ENCODE data around the gene TPX2.

Gene TPX2

DNA sequence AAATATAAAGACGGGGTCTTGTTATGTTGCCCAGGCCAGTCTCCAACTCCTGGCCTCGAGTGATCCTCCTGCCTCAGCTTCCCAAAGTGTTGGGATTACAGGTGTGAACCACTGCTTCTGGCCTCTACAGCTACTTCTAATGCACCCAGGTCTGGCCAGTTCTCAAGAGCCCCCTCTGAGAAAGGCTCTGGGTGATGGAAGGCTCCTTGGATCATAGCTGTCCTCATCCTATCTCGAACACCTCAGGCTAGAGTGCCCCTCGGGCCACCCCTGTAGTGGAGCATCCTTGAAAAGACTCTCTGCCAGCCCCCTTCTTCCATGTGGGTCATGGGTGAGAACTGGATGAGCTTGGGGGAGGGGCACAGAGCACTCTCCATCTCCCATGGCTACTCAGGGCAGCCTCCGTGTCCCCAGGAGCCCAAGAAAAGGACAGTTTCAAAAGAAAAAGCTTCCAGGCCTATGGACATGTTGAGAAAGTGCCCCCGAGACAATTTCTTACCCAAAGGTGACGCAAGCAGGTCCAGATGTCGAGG, 79.4 kb downstream of the TPX2 start:
- no peak for DNase-seq (ENCODE audit: low spot score)
- no peak for TF ChIP-seq CTCF (IDR thresholded peaks at IDR 0.05; ENCODE audit: borderline replicate concordance, control extremely low read depth, extremely low read depth, insufficient read depth, missing control alignments)
- in situ Hi-C loops (cut with MboI; ENCODE audit: low sequenced_read_pairs, unreplicated experiment), result no loop called here

DNA sequence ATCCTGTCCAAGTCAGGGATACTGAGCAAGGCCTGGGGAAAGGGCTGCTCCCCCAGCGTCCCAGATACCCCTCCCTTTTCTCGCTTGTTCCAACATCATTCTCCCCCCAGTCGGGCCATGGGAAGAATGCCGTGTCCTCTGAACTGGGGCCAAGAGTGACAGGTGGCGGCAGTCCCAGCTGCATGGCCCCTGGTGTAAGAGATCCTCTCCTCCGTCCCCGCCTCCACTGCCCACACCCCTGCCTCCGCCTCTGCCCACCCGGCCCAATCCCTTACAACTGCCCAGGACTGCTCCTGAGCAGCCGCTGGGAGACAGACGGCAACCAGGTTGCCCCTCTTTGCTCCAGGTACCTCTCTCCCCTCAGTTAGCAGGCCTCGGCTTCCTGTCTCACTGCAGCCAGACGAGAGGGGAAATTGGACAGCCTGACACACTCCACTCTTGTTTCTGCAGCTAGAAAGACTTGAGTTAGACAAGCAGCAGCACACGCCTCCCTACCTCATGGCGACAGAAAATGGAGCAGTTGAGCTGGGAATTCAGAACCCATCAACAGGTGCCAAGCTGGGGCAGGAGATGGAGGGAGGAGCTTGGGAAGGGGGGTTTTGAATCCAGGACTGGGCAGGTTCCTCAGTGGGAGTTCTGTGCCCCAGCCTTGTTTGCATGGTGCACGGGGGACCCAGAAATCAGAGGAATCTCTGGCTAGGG, 80.1 kb downstream of the TPX2 start, which contains the start of gene MYLK2:
MYLK2 (plus strand) TSS at position 274 of the 702 bp plus-strand sequence; CDS start at position 499, 225 bp downstream.
- DNase-seq (ENCODE audit: low spot score), result no peak
- in situ Hi-C loops (cut with MboI; ENCODE audit: low sequenced_read_pairs, unreplicated experiment), result no loop called here
- TF ChIP-seq CTCF (IDR thresholded peaks at IDR 0.05; ENCODE audit: borderline replicate concordance, control extremely low read depth, extremely low read depth, insufficient read depth, missing control alignments), result no peak

DNA sequence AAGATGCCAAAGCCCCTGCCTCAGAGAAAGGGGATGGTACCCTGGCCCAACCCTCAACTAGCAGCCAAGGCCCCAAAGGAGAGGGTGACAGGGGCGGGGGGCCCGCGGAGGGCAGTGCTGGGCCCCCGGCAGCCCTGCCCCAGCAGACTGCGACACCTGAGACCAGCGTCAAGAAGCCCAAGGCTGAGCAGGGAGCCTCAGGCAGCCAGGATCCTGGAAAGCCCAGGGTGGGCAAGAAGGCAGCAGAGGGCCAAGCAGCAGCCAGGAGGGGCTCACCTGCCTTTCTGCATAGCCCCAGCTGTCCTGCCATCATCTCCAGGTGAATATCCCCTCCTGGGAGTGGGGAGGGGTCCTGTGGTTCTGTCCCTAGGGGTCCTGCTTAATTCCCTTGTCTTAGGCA, 81.1 kb downstream of the TPX2 start:
- TF ChIP-seq CTCF (IDR thresholded peaks at IDR 0.05; ENCODE audit: borderline replicate concordance, control extremely low read depth, extremely low read depth, insufficient read depth, missing control alignments), result no peak
- in situ Hi-C loops (cut with MboI; ENCODE audit: low sequenced_read_pairs, unreplicated experiment), result no loop called here
- no peak for DNase-seq (ENCODE audit: low spot score)

DNA sequence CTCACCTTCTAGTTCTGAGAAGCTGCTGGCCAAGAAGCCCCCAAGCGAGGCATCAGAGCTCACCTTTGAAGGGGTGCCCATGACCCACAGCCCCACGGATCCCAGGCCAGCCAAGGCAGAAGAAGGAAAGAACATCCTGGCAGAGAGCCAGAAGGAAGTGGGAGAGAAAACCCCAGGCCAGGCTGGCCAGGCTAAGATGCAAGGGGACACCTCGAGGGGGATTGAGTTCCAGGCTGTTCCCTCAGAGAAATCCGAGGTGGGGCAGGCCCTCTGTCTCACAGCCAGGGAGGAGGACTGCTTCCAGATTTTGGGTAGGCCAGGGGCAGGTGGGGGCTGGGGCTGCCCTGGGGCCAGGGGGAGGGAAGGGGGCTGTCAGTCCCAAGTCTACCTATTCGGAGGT, 82.3 kb downstream of the TPX2 start:
- DNase-seq (ENCODE audit: low spot score), result no peak
- no peak for TF ChIP-seq CTCF (IDR thresholded peaks at IDR 0.05; ENCODE audit: borderline replicate concordance, control extremely low read depth, extremely low read depth, insufficient read depth, missing control alignments)
- in situ Hi-C loops (cut with MboI; ENCODE audit: low sequenced_read_pairs, unreplicated experiment), result no loop called here

- peak; percentile 94 for DNase-seq (ENCODE audit: low spot score)
- in situ Hi-C loops (cut with MboI; ENCODE audit: low sequenced_read_pairs, unreplicated experiment), result no loop called here
- peak; percentile 94 for TF ChIP-seq CTCF (IDR thresholded peaks at IDR 0.05; ENCODE audit: borderline replicate concordance, control extremely low read depth, extremely low read depth, insufficient read depth, missing control alignments)
Measured at GRCh38 chr20:31822421-31823330, 83.6 kb downstream of the TPX2 start.

DNA sequence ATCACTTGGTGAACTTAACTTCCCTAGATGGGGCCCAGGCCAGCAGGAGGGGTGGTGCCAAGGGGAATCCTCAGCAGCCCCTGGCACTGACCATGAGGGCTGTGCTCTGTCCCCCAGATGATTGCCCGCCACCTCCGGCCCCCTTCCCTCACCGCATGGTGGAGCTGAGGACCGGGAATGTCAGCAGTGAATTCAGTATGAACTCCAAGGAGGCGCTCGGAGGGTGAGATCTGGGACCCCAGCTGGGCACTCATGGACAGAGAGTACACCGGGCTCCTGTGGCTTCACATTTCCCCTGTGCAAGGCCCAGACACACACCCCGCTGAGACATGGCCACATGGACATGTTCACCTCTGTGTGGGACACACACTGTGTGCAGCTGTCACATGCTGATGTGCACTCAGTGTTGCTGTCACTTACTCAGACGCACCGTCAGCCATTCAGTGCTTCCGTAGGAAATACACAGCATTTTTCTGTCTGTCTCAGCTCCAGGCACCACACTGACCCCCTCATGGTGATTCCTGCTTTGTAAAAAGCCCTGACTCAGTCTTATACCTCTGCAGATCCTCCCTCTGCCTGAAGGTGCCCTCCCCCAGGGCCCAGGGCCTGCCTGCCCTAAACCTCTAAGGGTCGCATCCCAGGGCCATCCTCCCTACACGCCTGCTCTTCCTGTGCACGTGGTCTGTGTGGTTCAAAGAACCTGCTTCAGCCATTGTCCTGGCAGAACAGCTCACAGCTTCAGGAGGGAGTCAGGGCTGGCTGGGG, 84.5 kb downstream of the TPX2 start:
- no peak for DNase-seq (ENCODE audit: low spot score)
- in situ Hi-C loops (cut with MboI; ENCODE audit: low sequenced_read_pairs, unreplicated experiment), result no loop called here
- TF ChIP-seq CTCF (IDR thresholded peaks at IDR 0.05; ENCODE audit: borderline replicate concordance, control extremely low read depth, extremely low read depth, insufficient read depth, missing control alignments), result no peak

Data from GM13976 (cell line).